ENCODE results near the gene SCIN.

SCIN gene

GRCh38 chr7:12569673-12570072, 847 bp upstream of the SCIN start:
- no peak for DNase-seq

DNA sequence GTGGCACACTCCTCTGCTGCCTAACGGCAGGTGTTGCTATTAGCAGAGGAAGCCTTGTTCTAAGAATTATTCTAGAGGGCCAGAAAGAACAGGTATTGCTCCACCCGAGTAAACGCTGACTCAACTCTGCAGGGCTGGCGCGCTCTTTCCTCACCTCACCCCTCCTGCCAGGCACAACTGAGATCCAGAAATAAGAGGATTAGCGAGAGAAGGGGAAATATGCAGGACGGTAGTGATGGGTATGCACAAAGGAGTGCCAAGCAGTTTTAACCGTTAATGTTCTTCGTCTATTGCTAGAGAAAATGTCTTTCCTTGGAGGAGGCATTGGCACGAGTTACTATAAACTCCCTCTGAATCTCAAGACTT, 369 bp upstream of the SCIN start:
- no peak for DNase-seq

GRCh38 chr7:12571691-12572090, 1.2 kb downstream of the SCIN start:
- no peak for DNase-seq

GRCh38 chr7:12572941-12573575, 2.5 kb downstream of the SCIN start:
- no peak for DNase-seq

GRCh38 chr7:12573885-12574284, 3.4 kb downstream of the SCIN start:
- no peak for DNase-seq

GRCh38 chr7:12578930-12579640, 8.6 kb downstream of the SCIN start:
- DNase-seq, result no peak

DNA sequence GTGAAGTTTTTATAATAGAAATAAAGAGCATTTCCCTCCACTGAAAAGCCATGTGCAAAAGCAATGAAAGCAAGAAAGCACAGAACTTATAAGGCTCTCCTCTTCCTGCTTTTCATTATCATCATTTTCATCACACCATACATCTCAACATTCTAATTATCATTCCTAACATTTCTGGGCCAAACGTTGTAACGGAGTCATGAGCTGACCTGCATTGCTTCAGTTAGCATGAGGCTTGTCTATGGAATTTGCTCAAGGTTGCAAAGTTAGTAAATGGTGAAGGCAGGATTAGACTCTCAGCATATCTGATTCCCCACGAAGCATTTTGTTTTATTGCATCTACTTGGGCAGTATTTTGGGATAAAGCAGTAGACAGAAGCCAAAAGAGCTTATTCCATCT, 11.4 kb downstream of the SCIN start:
- DNase-seq, result no peak

DNA sequence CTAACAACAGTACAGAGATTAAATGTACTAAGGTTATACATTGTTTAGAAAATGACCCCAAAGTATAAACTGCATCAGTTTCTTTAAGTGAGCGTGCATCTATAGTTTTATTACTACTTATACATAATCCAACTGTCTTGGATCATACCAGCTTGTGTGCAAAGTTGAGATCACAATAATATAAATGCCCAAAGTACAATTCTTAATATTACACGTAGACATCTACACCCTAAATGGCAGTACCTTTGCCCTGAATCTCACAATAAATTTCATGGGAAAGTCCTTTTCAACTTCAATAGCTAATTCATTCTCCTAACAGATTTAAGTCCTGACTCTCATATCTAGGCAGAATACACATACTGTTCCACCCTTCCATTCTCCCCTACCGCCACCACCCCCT, 11.8 kb downstream of the SCIN start:
- no peak for DNase-seq

DNA sequence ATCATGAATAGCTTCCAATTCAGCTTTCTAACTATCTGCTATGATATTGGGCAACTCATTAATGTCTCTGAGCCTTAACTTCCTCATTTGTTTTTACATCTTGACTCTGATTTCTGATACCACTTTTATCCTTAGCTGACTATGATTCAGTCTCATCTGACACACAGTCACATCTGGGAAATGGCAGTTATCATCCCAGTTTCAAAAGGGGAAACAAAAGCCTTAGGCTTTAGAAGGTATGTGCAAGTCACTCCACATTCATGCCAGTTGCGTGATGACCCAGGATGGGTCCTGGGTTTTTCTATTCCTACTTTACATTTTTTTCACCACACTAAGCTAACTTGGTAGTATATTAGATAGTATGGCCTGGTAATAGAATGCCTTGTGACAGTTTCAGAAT, 12.7 kb downstream of the SCIN start:
- DNase-seq, result no peak

DNA sequence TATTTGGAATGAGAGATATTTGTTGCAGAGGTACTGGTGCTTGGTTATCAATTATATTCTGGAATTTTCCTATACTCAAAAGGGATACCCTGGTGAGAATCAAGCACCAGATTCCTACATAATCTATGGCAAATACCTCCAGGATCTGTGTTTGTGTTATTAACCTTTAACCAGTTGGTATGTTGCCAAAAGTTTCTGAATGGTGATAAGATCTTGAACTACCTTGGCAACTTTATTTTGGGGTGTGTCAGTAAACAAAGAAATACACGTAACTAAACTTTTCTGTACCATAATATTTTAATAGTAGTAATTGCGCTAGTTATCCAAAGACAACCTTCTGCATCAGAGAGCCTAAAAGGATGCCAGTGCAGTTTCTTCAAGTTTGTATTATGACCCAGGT, 13.4 kb downstream of the SCIN start:
- no peak for DNase-seq

- no peak for DNase-seq
Observed at GRCh38 chr7:12584930-12585329, 14.4 kb downstream of the SCIN start.

DNA sequence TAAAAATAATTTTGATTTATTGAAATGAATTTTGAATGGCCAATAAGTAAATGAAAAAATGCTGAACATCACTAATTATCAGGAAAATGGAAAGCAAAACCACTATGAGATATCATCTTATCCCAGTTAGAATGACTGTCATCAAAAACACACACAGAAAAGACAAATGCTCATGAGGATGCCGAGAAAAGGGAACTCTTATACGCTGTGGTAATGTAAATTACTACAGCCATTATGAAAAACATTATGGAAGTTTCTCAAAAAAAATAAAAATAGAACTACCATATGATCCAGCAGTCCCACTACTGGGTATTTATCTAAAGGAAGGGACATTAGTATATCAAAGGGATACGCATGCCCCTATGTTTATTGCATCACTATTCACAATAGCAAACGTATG, 15.8 kb downstream of the SCIN start:
- DNase-seq, result no peak

- DNase-seq, result no peak
Observed at GRCh38 chr7:12588259-12588904, 17.9 kb downstream of the SCIN start.

DNA sequence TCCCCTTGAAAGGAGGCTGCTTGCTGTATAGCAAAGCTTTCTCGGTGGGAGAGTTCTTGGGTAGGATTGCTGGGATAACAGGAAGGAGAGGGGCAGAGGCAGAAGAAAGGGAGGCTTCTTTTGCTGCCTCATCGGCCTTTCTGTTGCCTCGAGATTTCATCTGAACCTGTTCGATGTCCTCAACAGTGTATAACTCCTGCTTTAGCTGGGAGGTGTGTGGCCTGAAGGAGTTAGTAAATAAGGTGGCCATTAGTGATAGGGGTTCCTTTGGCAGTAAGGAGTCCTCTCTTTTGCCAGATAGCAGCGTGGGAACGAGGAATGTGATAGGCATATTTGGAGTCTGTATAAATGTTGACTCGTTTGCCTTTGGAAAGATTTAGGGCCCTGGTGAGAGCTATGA, 20.0 kb downstream of the SCIN start:
- no peak for DNase-seq

DNA sequence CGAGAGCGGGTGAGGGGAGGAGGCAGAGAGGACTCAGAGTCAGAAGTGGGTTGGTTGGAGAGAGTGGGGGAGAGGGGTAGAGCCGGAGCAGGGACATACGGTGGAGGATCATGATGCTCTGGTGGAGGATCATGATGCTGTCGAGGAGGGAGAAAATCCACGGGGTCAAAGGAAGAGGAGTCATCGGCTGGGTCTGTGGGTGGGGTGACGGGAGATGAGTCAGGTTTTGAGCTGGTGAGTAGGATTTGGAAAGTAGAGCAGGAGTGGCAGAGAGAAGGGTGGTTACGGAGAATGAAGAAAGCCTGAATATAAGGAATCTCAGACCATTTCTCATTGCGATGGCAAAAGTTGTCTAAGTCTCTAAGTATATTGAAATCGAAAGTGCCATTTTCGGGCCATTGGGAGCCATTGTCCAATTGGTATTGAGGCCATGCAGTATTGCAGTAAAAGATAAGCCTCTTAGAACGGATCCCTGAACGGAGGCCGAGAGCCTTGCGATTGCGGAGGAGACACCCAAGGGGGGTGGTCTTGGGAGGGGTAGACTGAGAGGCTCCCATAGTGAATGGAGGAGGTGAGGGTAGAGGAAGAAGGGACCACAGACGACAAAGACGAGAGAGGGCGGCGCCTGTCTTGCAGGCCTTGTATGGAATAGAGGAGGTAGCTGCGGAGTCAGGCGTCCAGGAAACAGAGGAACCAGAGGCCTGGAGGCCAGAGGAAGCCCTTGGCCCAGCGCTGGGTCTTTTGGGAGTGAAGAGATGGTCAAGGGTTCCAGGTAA, 23.8 kb downstream of the SCIN start:
- no peak for DNase-seq

GRCh38 chr7:12595148-12595547, 24.6 kb downstream of the SCIN start:
- no peak for DNase-seq

DNA sequence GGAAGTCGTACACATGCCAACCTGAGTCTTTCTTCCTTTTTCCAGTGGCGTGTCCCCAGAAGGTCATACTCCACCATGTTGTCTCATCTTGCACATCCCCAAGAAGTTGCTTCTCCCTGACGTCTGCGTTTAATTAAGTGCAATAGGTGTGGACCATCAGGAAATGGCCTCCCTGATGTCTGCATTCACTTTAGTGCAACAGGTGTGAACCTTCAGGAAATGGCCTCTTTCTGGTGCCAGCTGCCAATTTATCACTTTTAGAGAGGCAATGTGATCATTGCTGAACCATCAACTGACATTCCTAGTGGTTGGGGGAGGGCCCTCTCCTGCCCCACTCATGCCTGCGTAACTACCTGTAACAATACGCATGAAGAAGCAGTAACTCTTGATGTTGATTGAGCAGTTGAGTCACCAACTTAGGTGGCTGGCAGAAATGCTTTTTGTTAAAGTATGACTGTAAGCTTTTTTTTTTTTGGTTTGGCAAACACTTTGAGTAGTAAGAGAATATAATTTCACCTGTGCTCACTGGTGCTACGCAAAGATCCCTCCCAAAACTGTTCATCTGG, 25.8 kb downstream of the SCIN start:
- no peak for DNase-seq

GRCh38 chr7:12601302-12601869, 30.9 kb downstream of the SCIN start:
- no peak for DNase-seq

DNA sequence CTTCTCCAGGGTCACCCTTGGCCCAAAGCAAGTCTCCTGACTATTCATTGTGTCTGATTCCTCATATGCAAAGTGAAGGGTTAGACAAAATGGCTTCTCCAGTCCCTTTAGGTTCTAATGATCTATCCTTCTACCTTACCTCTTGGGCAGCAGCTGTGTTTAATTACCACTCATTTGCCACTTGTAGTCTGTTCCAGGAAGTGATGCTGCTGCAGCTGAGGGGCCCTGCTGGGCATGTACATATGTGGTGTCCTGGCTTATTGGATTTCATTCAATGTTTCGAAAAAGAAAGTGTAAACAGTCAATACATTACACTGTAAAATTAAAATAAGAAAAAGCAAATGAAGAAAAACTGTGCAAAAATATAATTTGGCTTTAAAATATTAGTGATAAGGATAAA, 36.6 kb downstream of the SCIN start:
- DNase-seq, result no peak

GRCh38 chr7:12609561-12609960, 39.0 kb downstream of the SCIN start:
- no peak for DNase-seq

DNA sequence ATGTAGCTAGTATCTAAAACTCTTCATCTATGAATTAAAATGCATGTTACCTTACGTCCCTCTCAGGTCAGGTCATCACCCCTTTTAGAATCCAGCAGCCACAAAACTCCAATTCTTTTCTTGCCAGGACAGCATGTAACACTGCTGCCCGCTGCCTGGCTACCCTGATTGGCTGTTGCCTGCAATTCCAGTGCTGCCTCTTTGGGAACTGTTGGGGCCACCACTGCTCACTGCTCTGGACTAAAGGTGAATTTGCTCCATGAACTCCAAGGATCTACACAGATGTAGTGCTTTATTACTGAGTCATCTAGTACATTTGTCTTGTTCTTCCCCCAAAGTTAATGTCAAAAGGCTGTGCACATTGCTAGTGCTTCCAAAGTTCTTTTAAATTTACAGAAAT, 40.4 kb downstream of the SCIN start:
- DNase-seq, result no peak

- DNase-seq, result no peak
Observed at GRCh38 chr7:12612622-12613021, 42.1 kb downstream of the SCIN start.

GRCh38 chr7:12619461-12620069, 49.0 kb downstream of the SCIN start:
- DNase-seq, result no peak

Data from NK-92 treated with Interleukin-12 subunit alpha and Interleukin-12 subunit beta, amount 100 ng/mL, for 24 hours (cell line).